ENCODE measurements around the gene PRDM5. TPM values are rescaled to one million over a fixed set of nuclear protein-coding genes. Genes with fewer than 3 reads are reported as not detected.

PRDM5 gene
- 14.5 and 15.4 TPM in 2 replicates for total RNA-seq

GRCh38 chr4:120922381-120923206, at the start of gene PRDM5:
Gene PRDM5 (minus strand): TSS chr4:120922726. CDS start chr4:120922608, 118 bp downstream.

Other genes with a start within 250 kb of the PRDM5 start
- gene NDNF, start 149.8 kb upstream of the PRDM5 start, total RNA-seq, result 0.09 and 0.32 TPM in 2 replicates
- 0.32 and 0.43 TPM in 2 replicates for gene TNIP3, start 241.6 kb upstream of the PRDM5 start, total RNA-seq

Data from bronchial smooth muscle cell (primary cell).